ENCODE data around the gene AIFM1.

- TF ChIP-seq POLR2A (IDR thresholded peaks at IDR 0.05), result no peak
- no peak for TF ChIP-seq CTCF (IDR thresholded peaks at IDR 0.05)
- peak in 1 of 2 donors; percentile 56 for TF ChIP-seq POLR2AphosphoS5 (IDR thresholded peaks at IDR 0.05)
These were observed 7.7 kb upstream of the AIFM1 start for GRCh38 chrX:130173190-130173895.

All from upper lobe of left lung (tissue), 4 donors.